D721Med (cell line): ENCODE results near the gene TCF4.

Source experiments
- DNase-seq: peaks from one replicate; pipeline ENCODE4 v3.0.0; 2011; ENCODE audit warnings: low spot score; ENCODE audit not compliant: insufficient read length
- FAIRE-seq: peaks from 2 replicates; lab custom pipeline; 2011; peaks lifted over from hg19 to GRCh38; lab: Jason Lieb, UNC
- TF ChIP-seq, protein P1 (sequence below): IDR thresholded peaks from 2 replicates; pipeline ENCODE4 v1.5.1; 2012; ENCODE audit warnings: mild to moderate bottlenecking, control low read depth; ENCODE audit not compliant: insufficient read depth; ENCODE audit errors: missing control alignments

Gene TCF4

DNA sequence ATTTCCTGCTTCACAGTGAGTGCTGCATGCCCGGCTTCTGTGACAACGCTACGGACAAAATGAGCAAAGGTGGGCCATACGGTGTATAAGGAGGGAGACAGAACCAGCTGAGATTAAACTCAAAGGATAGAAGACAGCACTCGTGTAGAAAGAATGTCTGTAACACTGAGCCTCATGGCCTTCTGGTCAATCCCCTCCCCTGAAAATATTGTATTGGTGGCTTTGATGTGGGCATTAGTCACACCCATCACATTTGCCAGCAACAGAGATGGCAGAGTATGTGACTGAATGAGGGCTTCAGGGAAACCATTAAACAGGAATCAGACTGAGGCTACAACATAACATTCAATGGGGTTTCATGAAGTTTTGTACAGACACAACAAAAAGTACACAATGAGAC is 341.0 kb downstream of the TCF4 start:
- no peak for FAIRE-seq
- DNase-seq: no peak
- TF ChIP-seq, protein P1, sequence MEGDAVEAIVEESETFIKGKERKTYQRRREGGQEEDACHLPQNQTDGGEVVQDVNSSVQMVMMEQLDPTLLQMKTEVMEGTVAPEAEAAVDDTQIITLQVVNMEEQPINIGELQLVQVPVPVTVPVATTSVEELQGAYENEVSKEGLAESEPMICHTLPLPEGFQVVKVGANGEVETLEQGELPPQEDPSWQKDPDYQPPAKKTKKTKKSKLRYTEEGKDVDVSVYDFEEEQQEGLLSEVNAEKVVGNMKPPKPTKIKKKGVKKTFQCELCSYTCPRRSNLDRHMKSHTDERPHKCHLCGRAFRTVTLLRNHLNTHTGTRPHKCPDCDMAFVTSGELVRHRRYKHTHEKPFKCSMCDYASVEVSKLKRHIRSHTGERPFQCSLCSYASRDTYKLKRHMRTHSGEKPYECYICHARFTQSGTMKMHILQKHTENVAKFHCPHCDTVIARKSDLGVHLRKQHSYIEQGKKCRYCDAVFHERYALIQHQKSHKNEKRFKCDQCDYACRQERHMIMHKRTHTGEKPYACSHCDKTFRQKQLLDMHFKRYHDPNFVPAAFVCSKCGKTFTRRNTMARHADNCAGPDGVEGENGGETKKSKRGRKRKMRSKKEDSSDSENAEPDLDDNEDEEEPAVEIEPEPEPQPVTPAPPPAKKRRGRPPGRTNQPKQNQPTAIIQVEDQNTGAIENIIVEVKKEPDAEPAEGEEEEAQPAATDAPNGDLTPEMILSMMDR: no peak

DNA sequence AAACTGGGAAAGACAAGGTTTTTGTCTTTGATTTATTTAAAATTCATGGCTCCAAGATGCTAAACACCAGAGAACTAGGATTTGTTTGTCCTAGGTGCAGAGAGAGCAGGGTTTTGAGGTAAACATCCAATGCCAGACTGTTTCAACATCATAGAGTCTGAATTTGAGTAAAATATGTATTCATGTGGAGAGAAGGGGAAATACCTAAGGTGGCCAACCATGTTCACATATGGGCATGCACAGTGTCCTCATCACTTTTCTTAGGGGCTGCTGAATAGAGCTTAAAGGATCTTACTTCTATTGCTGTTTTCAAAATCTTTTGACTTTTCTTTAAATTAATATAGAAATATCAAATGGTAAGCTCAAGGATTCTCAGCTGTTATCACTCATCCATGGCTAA is 341.7 kb downstream of the TCF4 start:
- DNase-seq: no peak
- TF ChIP-seq, protein P1: no peak
- no peak for FAIRE-seq

DNA sequence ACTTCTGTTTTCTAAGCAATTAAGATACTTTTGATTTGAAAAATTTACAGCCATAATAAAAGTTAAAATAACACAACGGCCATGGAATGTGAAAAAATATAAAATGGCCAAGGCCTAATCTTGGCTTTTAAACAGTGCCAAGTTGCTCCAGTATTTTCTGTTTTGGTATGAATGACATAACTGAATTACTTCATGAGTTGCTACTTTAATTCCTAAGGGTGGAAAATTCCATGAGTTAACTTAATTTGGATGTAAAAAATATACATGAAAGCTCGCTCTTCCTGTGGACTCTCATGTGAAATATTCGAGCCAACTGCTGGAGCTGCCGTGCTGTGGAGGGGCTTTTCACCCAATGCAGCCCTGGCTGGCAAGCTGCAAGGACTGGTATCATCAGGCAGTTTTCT is 342.8 kb downstream of the TCF4 start:
- FAIRE-seq (no peak), DNase-seq (no peak)
- TF ChIP-seq, protein P1: no peak

DNA sequence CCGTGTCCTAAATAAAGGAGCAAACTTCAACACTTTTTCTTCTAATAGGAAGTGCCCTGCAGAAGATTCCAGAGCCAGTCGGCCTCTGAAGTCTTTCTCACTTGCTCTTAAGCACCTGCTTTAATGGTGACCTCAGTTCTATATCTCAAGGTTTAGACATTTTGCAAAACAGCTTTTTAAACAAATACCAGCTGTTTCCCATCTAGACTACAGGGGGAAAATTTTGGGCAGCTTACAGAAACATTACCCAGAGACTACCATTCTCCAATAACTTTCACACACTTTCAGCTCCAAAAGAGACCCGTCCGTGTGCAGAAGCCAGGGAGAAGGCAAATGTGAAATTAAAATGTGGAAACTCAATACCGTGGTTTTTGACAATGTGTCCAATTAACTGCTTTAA is 343.4 kb downstream of the TCF4 start:
- TF ChIP-seq, protein P1: no peak
- FAIRE-seq (no peak), DNase-seq (no peak)

DNA sequence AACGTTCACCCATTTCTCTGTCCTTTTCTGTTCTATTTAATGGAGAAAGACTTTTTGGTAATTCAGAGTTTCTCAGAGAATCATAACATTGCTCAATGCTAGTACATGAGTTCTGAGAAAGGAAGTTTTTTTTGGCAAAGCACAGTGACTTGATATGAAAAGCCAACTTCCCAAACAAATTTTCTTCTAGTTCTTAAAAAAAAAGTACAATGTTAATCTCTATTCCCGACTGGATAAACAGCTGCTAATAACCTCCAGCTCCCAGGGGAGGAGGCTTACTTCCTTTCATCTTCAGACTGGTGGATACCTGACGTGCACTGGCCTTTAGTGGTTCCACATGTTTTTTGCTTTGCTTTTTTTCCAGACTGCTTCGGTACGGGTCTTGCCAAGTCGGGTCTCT is 344.1 kb downstream of the TCF4 start:
- FAIRE-seq (peak; percentile 100), DNase-seq (no peak)
- TF ChIP-seq, protein P1: no peak

DNA sequence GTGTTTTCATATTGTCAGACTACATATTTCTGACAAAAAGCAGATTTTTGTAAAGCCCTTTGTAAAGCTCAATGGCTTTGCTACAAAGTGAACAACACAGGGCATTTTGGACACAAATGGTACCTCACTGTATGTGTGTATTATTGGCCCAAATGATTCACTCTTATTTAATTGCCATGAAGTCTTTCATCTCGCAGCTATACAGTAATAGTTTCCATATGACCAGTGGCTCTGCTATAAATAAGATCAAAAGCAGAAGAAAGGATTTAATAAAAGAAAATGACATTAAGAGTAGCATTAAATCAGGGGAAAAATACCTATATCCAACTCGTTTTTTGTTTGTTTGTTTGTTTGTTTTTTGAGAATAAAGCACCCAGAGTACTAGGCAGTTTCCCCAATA is 344.7 kb downstream of the TCF4 start:
- FAIRE-seq (no peak), DNase-seq (no peak)
- TF ChIP-seq, protein P1: no peak

DNA sequence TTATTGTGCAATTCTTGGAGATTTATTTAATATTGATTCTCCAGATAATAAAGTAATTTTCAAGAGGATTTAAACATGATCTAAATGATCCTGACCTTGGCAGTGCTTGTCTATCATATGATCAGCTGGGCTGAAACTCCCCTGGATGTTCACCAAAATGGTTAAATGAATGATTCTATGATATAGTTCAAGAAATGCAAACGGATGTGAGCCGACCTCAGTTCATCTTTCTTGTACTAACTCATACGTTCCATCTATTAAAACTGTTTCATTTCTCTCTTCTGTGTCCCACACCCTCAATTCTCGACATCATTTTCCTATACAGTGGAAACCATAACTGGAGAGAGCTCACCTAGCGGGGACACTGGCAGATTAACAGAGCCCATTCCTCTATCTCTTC is 347.0 kb downstream of the TCF4 start:
- TF ChIP-seq, protein P1: no peak
- FAIRE-seq (no peak), DNase-seq (no peak)
